Aorta (tissue), 5 donors: ENCODE measurements around the gene SBF2. TPM values are rescaled to one million over a fixed set of nuclear protein-coding genes. Genes with fewer than 3 reads are reported as not detected.

ENCODE experiments used
- ATAC-seq: fragments of 200-7000 bp; cut with Tn5 transposase; one replicate; pipeline ENCODE4 v1.9.1; 2022; ENCODE audit warnings: moderate library complexity; ENCODE audit not compliant: low FRiP score
- DNase-seq, 2 donors: peaks; one replicate each; pipeline ENCODE4 v3.0.0-alpha.2; 2020
- H3K27ac ChIP-seq, 2 donors: one replicate each; pipeline ENCODE4 v1.5.1; 2013; ENCODE audit warnings: low read length in 2 of 2, mild to moderate bottlenecking in 2 of 2, moderate library complexity in 2 of 2, control low read depth in 1 of 2, inconsistent platforms in 1 of 2, low read depth in 1 of 2
- H3K27me3 ChIP-seq, 2 donors: one replicate each; pipeline ENCODE4 v1.6.1; 2013; ENCODE audit warnings: control low read depth in 1 of 2, low read length in 1 of 2, mild to moderate bottlenecking in 1 of 2, moderate library complexity in 1 of 2; ENCODE audit not compliant: insufficient read depth in 2 of 2, control insufficient read depth in 1 of 2
- H3K36me3 ChIP-seq, 2 donors: one replicate each; pipeline ENCODE4 v1.6.1; 2013; ENCODE audit warnings: control low read depth in 1 of 2, low read length in 1 of 2, mild to moderate bottlenecking in 1 of 2; ENCODE audit not compliant: insufficient read depth in 2 of 2, control insufficient read depth in 1 of 2
- H3K4me1 ChIP-seq, 2 donors: one replicate each; pipeline ENCODE4 v1.6.1; 2013; ENCODE audit warnings: low read length in 2 of 2, control low read depth in 1 of 2, mild to moderate bottlenecking in 1 of 2, moderate library complexity in 1 of 2; ENCODE audit not compliant: insufficient read depth in 2 of 2, control insufficient read depth in 1 of 2
- H3K4me3 ChIP-seq, 2 donors: one replicate each; pipeline ENCODE4 v1.5.1; 2013; ENCODE audit warnings: low read length in 2 of 2, control low read depth in 1 of 2, mild to moderate bottlenecking in 1 of 2
- H3K9me3 ChIP-seq: one replicate; pipeline ENCODE4 v1.6.1; 2013; ENCODE audit warnings: mild to moderate bottlenecking, low read length; ENCODE audit not compliant: control insufficient read depth
- WGBS, 2 donors: extraction: QIAGEN DNeasy Blood & Tissue Kit; methylation state at CpG; one replicate each; pipeline ENCODE4 v1.1.7; 2013; 5-methylcytosine and 5-hydroxymethylcytosine counted together
- intact Hi-C, 2 donors: fragments of 100-400 bp; cut with DNase I; formaldehyde crosslinking; loops; one replicate each; pipeline versions ENCODE4 v1.14.2 to v1.15.0; 2022
- polyA plus RNA-seq, 2 donors: library from polyadenylated mRNA; stranded (reverse); fragments of 200-250 nt; gene quantifications; one replicate each; pipeline ENCODE4 v1.2.3, GENCODE V29; 2013
- total RNA-seq, 2 donors: library from RNA; stranded (reverse); fragmentation: NEBNext Ultra II Directional; extraction: Animal tissue kit (Norgen Biotek cat#: 25700); gene quantifications; one replicate each; pipeline ENCODE4 v1.2.1, GENCODE V29; 2021
- donor health status: healthy with polysubstance abuse.
- donor health status: Bipolar disorder and iron deficiency.
- donor health status: DM: no; HTN: no; CAD: no.
- donor health status: DM: no; HTN: no; CAD: no.
- donor health status: DM: yes; HTN: yes; CAD: no.

The SBF2 gene
- total and polyA plus RNA-seq, 4 donors = 6.4 to 82.0 (median 47.6) TPM

DNA sequence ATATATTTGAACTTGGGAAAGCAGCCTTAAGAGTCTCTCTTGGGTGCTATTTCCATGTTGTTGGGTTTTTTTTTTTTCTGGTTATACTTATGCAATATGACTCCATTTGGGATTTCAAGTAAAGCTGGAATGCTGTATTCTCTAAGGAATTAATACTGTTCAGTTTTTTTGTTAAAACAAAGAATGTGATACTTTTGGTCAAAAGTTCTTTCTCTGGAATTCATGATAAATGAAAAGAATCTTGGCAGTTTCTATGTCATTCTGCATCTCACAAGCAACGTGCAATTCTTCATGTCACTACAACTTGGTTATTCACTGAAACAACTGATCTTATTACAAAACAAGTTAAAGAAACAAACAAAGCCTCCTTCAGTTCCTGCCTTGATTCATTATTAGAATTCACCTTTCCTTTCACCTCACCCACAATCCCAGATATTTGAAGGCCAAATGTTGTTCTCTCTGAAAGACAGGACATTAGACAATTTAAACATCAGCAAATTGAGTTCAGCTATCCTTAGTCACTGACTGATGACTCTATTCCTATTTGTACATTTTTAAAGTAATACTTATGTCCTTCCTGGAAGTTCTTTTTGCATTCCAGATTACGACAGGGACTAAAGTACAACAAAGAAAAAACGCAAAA lies 176.2 kb downstream of the SBF2 start:
- peaks cover 0 to under 1% of the 10 kb centered on the region in 2 donors for H3K4me1 ChIP-seq
- H3K27ac ChIP-seq = no peak overlapping the region
- no peaks in the 10 kb centered on the region for H3K9me3 ChIP-seq
- WGBS, 2 donors = 59% methylated on average over 3 of the region's 3 CpGs
- no peaks in the 10 kb centered on the region for H3K27me3 ChIP-seq
- H3K36me3 ChIP-seq = no peaks in the 10 kb centered on the region
- DNase-seq = no peak
- intact Hi-C loops = no loop called here
- ATAC-seq = peak; percentile 57
- no peak overlapping the region for H3K4me3 ChIP-seq

DNA sequence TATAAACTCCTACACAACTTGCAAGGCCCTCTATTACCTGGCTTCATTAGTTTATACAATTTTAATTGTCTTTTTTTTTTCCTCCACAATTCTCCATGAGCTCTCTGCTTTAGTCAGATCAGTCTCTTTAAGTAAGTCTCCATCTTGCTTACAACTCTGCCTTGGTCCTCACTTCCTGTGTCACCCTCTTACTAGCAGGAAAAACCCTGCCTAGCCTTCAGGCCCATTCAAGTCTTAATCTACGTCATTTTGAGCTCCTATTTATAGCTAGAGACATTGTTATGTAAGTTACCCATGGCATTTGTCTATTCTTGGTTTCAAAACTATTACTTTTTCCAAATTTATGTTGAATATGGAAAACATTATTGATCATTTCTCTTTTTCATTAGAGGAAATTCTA lies 177.4 kb downstream of the SBF2 start:
- Histone ChIP-seq H3K36me3 (no peaks in the 10 kb centered on the region), H3K9me3 (no peaks in the 10 kb centered on the region), H3K27ac (no peak overlapping the region), H3K27me3 (no peaks in the 10 kb centered on the region), H3K4me3 (no peak overlapping the region), H3K4me1 (no peaks in the 10 kb centered on the region)
- WGBS, 2 donors = 46 to 61% methylated on average over 1 of the region's 1 CpG
- intact Hi-C loops = no loop called here
- DNase-seq (no peak), ATAC-seq (no peak)

DNA sequence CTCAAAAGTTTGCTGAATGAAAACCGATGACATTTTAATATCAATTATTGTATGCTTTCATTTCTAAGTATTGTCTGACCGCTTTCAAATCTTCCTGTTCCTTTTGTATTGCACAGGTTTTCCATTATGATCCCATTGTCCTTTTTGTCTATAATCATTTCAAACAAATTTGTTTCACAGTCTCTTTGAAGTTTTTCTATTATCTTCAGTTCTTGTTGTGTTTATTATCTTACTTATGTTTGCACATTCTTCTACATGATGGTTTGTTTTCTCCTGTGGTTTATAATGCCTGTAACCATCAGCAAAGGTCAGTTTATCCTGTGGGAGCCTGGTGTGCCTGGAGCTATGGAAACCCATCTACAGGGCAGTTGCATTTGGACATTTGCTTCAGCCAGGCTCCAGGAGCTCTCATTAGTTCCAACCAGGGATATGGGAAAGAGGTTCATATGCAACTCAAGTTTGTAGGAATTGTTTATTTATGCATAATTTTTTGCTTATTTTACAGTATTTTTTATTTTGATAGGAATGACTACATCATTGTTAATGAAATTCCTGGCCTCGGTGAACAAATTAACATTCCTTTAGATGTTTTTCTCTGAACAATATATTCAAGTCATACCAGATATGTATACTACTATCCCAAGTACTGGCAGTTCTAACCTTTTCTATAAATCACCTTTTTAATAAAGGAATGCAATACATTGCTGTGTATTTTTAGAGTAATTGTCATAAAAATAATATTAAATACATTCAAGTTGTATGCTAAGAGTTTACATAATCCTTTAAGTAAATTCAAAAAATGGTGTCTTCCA lies 179.2 kb downstream of the SBF2 start:
- ATAC-seq (no peak), DNase-seq (no peak)
- no peaks in the 10 kb centered on the region for H3K27me3 ChIP-seq
- no peak overlapping the region for H3K4me3 ChIP-seq
- no peaks in the 10 kb centered on the region for H3K36me3 ChIP-seq
- intact Hi-C loops = no loop called here
- 83 to 84% methylated on average over 3 of the region's 3 CpGs for WGBS, 2 donors
- no peak overlapping the region for H3K27ac ChIP-seq
- H3K9me3 ChIP-seq = no peaks in the 10 kb centered on the region
- H3K4me1 ChIP-seq = no peaks in the 10 kb centered on the region

DNA sequence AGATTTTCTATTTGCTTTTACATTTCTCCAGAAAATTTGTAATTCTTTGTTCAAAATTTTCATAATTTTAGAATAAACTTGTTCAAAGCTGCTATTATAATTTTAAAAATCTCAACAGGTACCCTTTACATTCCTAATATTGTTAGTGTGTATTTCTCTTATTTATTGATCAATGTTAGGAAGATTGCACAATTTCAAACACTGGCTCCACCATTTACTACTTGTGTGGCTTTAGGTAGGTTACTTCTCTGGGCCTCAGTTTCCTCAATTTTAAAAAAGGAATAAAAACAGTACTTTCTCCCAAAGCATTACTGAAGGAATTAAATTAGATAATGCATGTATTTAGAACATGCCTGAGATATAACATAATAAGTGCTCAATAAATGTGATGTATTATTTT lies 180.2 kb downstream of the SBF2 start:
- no peaks in the 10 kb centered on the region for H3K27me3 ChIP-seq
- ATAC-seq = no peak
- intact Hi-C loops = no loop called here

DNA sequence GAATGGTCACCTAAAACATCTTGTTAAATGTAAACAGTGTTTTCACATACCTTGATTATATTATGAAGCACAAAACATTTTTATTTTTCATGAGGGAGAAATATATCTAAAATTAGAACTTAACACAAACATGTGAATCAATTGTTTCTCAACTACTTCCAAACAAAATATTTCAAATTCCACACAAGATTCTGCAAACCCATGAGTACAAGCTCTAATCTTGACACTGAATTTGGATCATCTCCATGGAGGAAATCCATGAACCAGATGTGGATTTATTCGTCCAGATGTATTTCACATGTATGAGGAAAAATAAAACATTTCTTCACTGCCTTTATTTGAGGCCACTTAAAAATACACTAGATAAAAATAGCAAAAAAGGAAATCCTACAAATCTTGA lies 184.2 kb downstream of the SBF2 start:
- intact Hi-C loops = no loop called here
- peak; percentile 62 for ATAC-seq
- H3K4me3 ChIP-seq = no peak overlapping the region
- no peak overlapping the region for H3K27ac ChIP-seq
- DNase-seq = no peak
- no peaks in the 10 kb centered on the region for H3K27me3 ChIP-seq
- H3K4me1 ChIP-seq = peaks cover 0 to 2% of the 10 kb centered on the region in 2 donors
- 0 to 5% methylated on average over 1 of the region's 1 CpG for WGBS, 2 donors
- no peaks in the 10 kb centered on the region for H3K36me3 ChIP-seq
- no peaks in the 10 kb centered on the region for H3K9me3 ChIP-seq

More for the DNA sequence above, 180.2 kb downstream of the SBF2 start:
- Histone ChIP-seq H3K9me3 (no peaks in the 10 kb centered on the region), H3K27ac (no peak overlapping the region), H3K4me3 (no peak overlapping the region), H3K36me3 (no peaks in the 10 kb centered on the region), H3K4me1 (peaks cover 0 to 2% of the 10 kb centered on the region in 2 donors)
- DNase-seq = no peak

DNA sequence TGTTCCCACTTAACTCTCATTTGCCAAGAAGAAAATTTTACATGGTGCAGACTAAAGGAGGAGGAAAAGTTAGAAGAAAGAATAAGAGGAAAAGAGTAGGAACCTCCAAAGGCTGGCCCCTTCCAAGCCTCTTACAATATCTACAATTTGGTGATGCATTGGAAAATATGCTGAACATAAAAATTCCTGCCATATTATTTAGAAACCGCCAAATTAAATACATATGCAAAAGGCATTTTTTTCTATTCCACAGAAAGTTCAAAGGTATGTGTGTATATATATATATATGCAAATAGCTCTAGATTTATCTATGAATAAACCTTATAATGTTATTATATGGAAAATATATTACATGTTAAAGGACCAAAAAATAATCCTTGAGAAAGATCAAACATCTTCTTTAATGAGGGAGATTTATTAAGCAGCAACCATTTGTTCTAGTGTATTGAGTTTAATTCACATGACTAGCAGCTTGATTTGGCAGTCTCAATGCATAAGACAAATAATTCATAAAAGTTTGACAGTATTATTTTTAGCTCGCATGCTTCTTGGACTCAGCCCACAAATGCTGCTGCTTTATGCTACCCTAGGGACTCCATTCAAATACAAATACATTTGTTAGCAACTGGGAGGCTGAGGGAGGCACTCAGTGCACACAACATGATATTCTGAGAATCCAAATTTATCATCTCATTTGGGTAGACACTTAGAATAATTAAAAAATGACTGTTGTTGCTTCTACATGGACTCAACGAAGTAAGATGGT lies 184.9 kb downstream of the SBF2 start:
- DNase-seq (no peak), ATAC-seq (peak; percentile 87)
- 2 to 11% methylated on average over 3 of the region's 3 CpGs for WGBS, 2 donors
- Histone ChIP-seq H3K36me3 (no peaks in the 10 kb centered on the region), H3K4me3 (no peak overlapping the region), H3K27me3 (no peaks in the 10 kb centered on the region), H3K27ac (no peak overlapping the region), H3K9me3 (no peaks in the 10 kb centered on the region), H3K4me1 (peaks cover 2 to 4% of the 10 kb centered on the region in 2 donors)
- intact Hi-C loops = no loop called here

DNA sequence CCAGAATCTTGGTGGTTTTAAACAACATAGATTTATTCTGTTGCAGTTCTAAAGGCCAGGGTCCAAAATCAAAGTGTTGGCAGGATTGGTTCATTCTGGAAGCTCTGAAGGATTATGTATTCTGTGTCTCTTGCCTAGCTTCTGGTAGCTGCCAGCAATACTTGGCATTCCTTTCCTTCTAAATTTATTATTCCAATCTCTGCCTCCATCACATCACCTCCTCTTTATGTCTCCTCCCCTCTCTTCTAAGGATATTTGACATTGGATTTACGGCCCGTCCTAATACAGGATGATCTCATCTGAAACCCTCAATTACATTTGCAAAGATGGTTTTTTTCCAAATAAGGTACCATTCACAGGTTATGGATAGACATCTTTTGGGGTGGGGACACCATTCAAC lies 186.5 kb downstream of the SBF2 start:
- no peak overlapping the region for H3K4me3 ChIP-seq
- 61 to 67% methylated on average over 2 of the region's 2 CpGs for WGBS, 2 donors
- no peak overlapping the region for H3K27ac ChIP-seq
- no peaks in the 10 kb centered on the region for H3K27me3 ChIP-seq
- peaks cover 3 to 4% of the 10 kb centered on the region in 2 donors for H3K4me1 ChIP-seq
- ATAC-seq (no peak), DNase-seq (no peak)
- intact Hi-C loops = no loop called here
- no peaks in the 10 kb centered on the region for H3K36me3 ChIP-seq
- H3K9me3 ChIP-seq = no peaks in the 10 kb centered on the region

DNA sequence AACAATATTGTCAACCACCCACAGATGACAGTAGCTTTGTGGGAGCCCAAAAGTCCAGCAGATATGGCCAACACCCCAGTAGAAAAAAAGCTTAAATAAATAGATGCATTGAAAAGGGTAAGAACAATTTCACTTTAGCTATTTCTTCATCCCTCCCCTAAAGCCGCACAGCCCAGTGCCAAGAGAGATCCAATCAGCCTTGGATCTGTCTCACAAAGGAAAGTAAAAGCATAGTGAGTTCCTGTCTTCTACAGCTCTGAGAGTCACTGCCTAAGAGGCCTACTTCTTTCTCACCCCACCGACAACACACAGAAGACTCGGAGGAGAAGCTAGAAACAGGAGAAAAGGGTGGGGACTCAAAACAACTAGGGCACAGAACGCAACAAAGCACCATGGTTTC lies 196.4 kb downstream of the SBF2 start:
- Histone ChIP-seq H3K27me3 (no peaks in the 10 kb centered on the region), H3K27ac (no peak overlapping the region), H3K4me1 (no peaks in the 10 kb centered on the region), H3K4me3 (no peak overlapping the region), H3K9me3 (no peaks in the 10 kb centered on the region), H3K36me3 (no peaks in the 10 kb centered on the region)
- 96 to 97% methylated on average over 4 of the region's 4 CpGs for WGBS, 2 donors
- no peak for ATAC-seq
- intact Hi-C loops = no loop called here
- DNase-seq = no peak
